ENCODE results near the gene INCA1. TPM values are rescaled to one million over a fixed set of nuclear protein-coding genes. Genes with fewer than 3 reads are reported as not detected.
A peak's percentile ranks its signal among the peaks of the same experiment; 100 is the strongest.

INCA1 gene
- total and polyA plus RNA-seq, 2 of the 13 experiments (the other 11 are each of a cell fraction or from before 2014, with no cell fraction given): 0.93 to 2.6 TPM

DNA sequence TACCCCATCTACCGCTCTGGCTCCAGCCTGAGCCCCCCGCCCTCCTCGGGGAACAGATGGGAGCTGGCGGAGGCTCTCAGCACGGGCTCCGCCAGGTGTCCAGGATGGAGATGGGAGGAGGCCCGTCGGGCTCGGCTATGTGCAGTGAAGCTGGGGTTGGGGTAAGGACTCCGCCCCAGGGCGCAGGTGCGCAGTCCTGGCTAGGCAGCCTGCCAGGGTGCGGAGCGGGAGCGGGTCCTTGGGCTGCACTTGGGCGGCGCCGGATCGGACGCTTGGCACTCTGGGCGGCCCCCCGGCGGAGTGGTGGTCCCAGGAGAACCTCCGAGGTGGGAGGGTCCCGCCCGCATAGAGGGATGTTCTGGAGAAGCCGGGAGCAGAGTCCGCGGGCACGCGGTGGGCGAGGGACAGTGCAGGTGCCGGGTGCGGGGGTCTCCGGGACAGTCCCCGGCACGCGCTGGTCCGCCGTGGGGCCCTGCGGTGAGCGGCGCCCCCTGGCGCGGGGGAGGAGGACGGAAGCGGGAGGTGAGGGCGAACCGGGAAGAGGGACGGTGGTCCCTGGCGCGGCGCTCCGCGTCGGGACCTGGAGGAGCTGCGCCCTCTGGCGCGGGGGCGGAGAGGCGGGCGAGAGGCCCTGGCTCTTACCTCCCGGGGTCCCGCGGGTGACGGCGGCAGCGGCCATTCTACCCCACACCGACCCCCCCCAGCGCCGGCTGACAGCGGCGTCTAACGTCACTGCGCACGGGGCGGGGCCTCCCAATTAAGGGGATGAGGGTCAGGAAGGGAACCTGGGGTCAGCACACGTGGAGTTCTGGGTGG, 10.2 kb downstream of the INCA1 start, which contains the start of gene CAMTA2 (continued):
- TF ChIP-seq, protein P1, sequence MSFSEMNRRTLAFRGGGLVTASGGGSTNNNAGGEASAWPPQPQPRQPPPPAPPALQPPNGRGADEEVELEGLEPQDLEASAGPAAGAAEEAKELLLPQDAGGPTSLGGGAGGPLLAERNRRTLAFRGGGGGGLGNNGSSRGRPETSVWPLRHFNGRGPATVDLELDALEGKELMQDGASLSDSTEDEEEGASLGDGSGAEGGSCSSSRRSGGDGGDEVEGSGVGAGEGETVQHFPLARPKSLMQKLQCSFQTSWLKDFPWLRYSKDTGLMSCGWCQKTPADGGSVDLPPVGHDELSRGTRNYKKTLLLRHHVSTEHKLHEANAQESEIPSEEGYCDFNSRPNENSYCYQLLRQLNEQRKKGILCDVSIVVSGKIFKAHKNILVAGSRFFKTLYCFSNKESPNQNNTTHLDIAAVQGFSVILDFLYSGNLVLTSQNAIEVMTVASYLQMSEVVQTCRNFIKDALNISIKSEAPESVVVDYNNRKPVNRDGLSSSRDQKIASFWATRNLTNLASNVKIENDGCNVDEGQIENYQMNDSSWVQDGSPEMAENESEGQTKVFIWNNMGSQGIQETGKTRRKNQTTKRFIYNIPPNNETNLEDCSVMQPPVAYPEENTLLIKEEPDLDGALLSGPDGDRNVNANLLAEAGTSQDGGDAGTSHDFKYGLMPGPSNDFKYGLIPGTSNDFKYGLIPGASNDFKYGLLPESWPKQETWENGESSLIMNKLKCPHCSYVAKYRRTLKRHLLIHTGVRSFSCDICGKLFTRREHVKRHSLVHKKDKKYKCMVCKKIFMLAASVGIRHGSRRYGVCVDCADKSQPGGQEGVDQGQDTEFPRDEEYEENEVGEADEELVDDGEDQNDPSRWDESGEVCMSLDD (CRISPR knock-in tag; IDR thresholded peaks at IDR 0.05; ENCODE audit: borderline replicate concordance): peak; percentile 81; the same call in 1 of the 2 replicates
- TF ChIP-seq MAZ (IDR thresholded peaks at IDR 0.05; ENCODE audit: borderline replicate concordance, low read depth, low read length) (peak; percentile 36; the same call in 1 of the 2 replicates), MAZ (CRISPR knock-in tag; IDR thresholded peaks at IDR 0.05; ENCODE audit: low read depth) (peak; percentile 92), NONO (IDR thresholded peaks at IDR 0.05) (no peak), NONO (CRISPR knock-in tag; conservative IDR thresholded peaks at IDR 0.05) (peak; percentile 97), RXRB (CRISPR knock-in tag; IDR thresholded peaks at IDR 0.05; ENCODE audit: borderline replicate concordance) (peak; percentile 35; the same call in 1 of the 2 replicates), IRF2 (CRISPR knock-in tag; IDR thresholded peaks at IDR 0.05) (0 out of 2 replicates have a peak, but pooled peaks have one; percentile 44), ZNF263 (CRISPR knock-in tag; IDR thresholded peaks at IDR 0.05) (peak; percentile 66), ZSCAN12 (CRISPR knock-in tag; IDR thresholded peaks at IDR 0.05) (0 out of 2 replicates have a peak, but pooled peaks have one; percentile 25), KAT7 (CRISPR knock-in tag; IDR thresholded peaks at IDR 0.05; ENCODE audit: borderline replicate concordance) (peak; percentile 81; the same call in 1 of the 2 replicates), BORCS8-MEF2B (CRISPR knock-in tag; IDR thresholded peaks at IDR 0.05) (0 out of 2 replicates have a peak, but pooled peaks have one; percentile 30), ZMYM2 (CRISPR knock-in tag; IDR thresholded peaks at IDR 0.05) (peak; percentile 87), ZNF747 (CRISPR knock-in tag; IDR thresholded peaks at IDR 0.05; ENCODE audit: borderline replicate concordance) (peak; percentile 50; the same call in 1 of the 2 replicates), HNRNPLL (IDR thresholded peaks at IDR 0.05; ENCODE audit: low read depth, low read length, poor library complexity, severe bottlenecking) (peak; percentile 39), ZNF614 (CRISPR knock-in tag; IDR thresholded peaks at IDR 0.05; ENCODE audit: borderline replicate concordance) (peak; percentile 71; the same call in 1 of the 2 replicates), TEAD3 (CRISPR knock-in tag; optimal IDR thresholded peaks at IDR 0.05; ENCODE audit: borderline replicate concordance) (peak; percentile 46), ZNF724P (CRISPR knock-in tag; IDR thresholded peaks at IDR 0.05; ENCODE audit: borderline replicate concordance) (no peak), TGIF2 (CRISPR knock-in tag; IDR thresholded peaks at IDR 0.05) (0 out of 2 replicates have a peak, but pooled peaks have one; percentile 57), RORA (CRISPR knock-in tag; IDR thresholded peaks at IDR 0.05) (no peak), CAMTA2 (CRISPR knock-in tag; IDR thresholded peaks at IDR 0.05; ENCODE audit: borderline replicate concordance) (no peak)
- TF ChIP-seq, protein P2, sequence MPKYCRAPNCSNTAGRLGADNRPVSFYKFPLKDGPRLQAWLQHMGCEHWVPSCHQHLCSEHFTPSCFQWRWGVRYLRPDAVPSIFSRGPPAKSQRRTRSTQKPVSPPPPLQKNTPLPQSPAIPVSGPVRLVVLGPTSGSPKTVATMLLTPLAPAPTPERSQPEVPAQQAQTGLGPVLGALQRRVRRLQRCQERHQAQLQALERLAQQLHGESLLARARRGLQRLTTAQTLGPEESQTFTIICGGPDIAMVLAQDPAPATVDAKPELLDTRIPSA (CRISPR knock-in tag; IDR thresholded peaks at IDR 0.05; ENCODE audit: borderline replicate concordance): peak; percentile 94
- TF ChIP-seq, protein P3, sequence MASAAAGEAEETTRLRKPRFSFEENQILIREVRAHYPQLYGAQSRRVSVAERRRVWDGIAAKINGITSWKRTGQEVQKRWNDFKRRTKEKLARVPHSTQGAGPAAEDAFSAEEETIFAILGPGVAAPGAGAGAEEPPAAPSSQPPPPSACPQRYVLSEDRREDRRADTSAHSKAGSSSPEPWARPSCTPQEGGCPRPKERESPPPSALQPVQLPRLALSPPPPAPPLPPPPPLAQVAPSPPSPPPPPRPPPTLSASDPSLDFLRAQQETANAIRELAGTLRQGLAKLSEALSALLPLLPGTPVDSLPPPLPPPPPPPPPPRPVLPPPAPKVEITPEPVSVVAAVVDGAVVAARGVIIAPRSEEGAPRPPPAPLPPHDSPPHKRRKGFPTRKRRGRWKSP (CRISPR knock-in tag; IDR thresholded peaks at IDR 0.05): peak; percentile 67; the same call in 1 of the 2 replicates

Data from HepG2 (cell line).